Activated CD8-positive, alpha-beta T cell treated with anti-CD3 and anti-CD28 coated beads, Interleukin-2, amount 10 ng/mL, durations not matched to agents 7 days and 5 days (primary cell): ENCODE data around the gene TMEM117. TPM values are rescaled to one million over a fixed set of nuclear protein-coding genes. Genes with fewer than 3 reads are reported as not detected.

ENCODE experiments used
- ATAC-seq: fragments of 150-1000 bp; cut with Tn5 transposase; one replicate; pipeline ENCODE4 v1.10.0; 2021; ENCODE audit warnings: moderate library complexity
- CTCF ChIA-PET: fragments of 350-600 bp; sonication (Branson Sonifier 250); formaldehyde crosslinking; loops from one replicate; lab custom pipeline; 2021; ENCODE audit warnings: antibody characterized with exemption; lab: Charles Lee
- POLR2A ChIA-PET: fragments of 350-600 bp; sonication (Branson Sonifier 250); formaldehyde crosslinking; loops from one replicate; lab custom pipeline; 2021; ENCODE audit warnings: antibody characterized with exemption; lab: Charles Lee
- DNase-seq: peaks from one replicate; pipeline ENCODE4 v3.0.0-alpha.2; 2020
- H3K27ac Mint-ChIP-seq: one replicate; pipeline ENCODE4 v1.8.0; 2021; ENCODE audit warnings: mild to moderate bottlenecking, mixed read lengths
- H3K27me3 Mint-ChIP-seq: one replicate; pipeline ENCODE4 v1.8.0; 2021; ENCODE audit warnings: low read depth, mixed read lengths
- H3K36me3 Mint-ChIP-seq: one replicate; pipeline ENCODE4 v1.8.0; 2021; ENCODE audit warnings: low read depth, mixed read lengths
- H3K4me1 Mint-ChIP-seq: one replicate; pipeline ENCODE4 v1.8.0; 2021; ENCODE audit warnings: low read depth, mixed read lengths
- H3K4me3 Mint-ChIP-seq: one replicate; pipeline ENCODE4 v1.8.0; 2021; ENCODE audit warnings: mild to moderate bottlenecking, mixed read lengths
- H3K9me3 Mint-ChIP-seq: one replicate; pipeline ENCODE4 v1.8.0; 2022; ENCODE audit warnings: mixed read lengths; ENCODE audit not compliant: insufficient read depth
- total RNA-seq, 2 experiments: library from RNA; stranded (reverse); gene quantifications; one replicate each; pipeline ENCODE4 v1.2.3, GENCODE V29; 2021

Gene TMEM117
- total RNA-seq, 2 experiments from 2014 or later: 0.24 to 0.86 TPM

DNA sequence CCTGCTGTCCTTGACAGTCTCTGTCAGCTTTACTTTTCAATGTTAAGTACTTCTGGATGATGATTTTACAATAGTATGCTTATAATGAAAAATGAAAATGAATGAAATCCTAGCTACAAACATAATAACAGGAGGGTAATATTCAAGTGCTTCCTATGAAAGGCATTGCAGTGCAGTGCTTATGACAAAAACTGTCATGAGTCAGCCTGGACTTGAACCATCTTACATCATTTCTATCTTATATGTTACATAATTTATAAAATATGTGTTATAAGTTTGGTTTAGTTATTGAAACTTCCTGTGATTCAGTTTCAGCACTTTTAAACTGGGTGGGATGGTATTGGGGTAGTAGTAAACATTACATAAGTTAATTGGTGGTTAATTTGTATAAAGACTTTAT lies 451.7 kb downstream of the TMEM117 start:
- no peaks in the 10 kb centered on the region for H3K9me3 Mint-ChIP-seq
- ChIA-PET POLR2A (no interaction called here), CTCF (no interaction called here)

DNA sequence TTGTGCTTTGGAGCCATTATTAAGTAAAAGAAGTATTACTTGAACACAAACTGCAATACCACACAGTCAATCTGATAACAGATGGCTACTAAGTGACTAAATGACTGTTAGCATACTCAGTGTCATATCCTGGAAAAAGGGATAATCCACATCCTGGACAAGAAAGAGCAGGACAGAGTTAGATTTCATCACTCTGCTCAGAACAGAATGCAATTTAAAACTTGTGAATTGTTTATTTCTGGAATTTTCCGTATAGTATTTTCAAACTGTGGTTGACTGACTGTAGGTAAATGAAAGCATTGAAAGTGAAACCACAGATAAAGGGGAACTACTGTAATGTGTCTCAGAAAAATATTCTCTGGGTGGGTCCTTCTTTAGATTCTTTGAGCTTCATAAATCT lies 458.8 kb downstream of the TMEM117 start:
- POLR2A ChIA-PET: no interaction called here
- Mint-ChIP-seq H3K27ac (no peak overlapping the region), H3K4me3 (no peak overlapping the region), H3K27me3 (no peaks in the 10 kb centered on the region), H3K4me1 (peaks cover 10% of the 10 kb centered on the region), H3K36me3 (peaks cover 5% of the 10 kb centered on the region), H3K9me3 (peaks cover 5% of the 10 kb centered on the region)
- ATAC-seq: no peak
- no peak for DNase-seq
- CTCF ChIA-PET: no interaction called here

More for the DNA sequence above, 451.7 kb downstream of the TMEM117 start:
- no peak for DNase-seq
- ATAC-seq: no peak
- H3K36me3 Mint-ChIP-seq: peaks cover 4% of the 10 kb centered on the region
- no peaks in the 10 kb centered on the region for H3K27me3 Mint-ChIP-seq
- H3K4me1 Mint-ChIP-seq: peaks cover 22% of the 10 kb centered on the region
- peak overlapping the region; percentile 25 for H3K27ac Mint-ChIP-seq
- H3K4me3 Mint-ChIP-seq: no peak overlapping the region

DNA sequence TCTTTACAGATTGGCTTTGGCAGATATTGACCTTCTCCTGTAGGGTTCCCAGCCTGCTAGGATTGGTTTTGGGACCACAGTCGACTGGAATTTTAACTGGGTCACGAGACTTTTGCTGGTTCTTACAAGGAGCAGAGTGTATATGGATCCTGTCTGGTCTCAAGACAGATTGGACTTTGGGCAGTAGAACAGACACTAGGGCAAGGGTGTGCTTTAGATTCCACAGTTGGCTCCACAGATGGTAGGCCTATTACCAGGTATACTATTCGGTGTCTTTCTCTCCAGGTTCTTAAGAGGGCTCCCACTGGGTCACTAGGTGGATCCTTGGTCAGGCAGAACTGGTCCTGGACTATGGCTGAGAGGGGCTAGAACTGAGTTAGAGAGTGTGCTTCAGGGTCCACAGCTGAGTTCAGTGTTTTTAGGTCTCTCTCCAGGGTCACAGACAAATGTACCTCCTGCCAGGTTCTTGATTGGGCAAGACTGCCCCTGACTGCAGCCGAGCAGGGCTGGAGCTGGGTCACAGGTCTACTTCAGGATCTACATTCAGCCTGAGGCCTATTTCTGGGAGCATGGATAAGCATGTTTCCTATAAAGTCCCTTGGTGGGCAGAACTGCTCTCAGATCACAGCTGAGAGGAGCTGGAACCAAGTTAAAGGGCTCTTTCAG lies 460.2 kb downstream of the TMEM117 start:
- H3K4me3 Mint-ChIP-seq: no peak overlapping the region
- H3K9me3 Mint-ChIP-seq: peaks cover 5% of the 10 kb centered on the region
- POLR2A ChIA-PET: no interaction called here
- CTCF ChIA-PET: no interaction called here
- peaks cover 10% of the 10 kb centered on the region for H3K4me1 Mint-ChIP-seq
- DNase-seq (no peak), ATAC-seq (no peak)
- H3K27me3 Mint-ChIP-seq: no peaks in the 10 kb centered on the region
- no peak overlapping the region for H3K27ac Mint-ChIP-seq
- H3K36me3 Mint-ChIP-seq: peaks cover 5% of the 10 kb centered on the region

DNA sequence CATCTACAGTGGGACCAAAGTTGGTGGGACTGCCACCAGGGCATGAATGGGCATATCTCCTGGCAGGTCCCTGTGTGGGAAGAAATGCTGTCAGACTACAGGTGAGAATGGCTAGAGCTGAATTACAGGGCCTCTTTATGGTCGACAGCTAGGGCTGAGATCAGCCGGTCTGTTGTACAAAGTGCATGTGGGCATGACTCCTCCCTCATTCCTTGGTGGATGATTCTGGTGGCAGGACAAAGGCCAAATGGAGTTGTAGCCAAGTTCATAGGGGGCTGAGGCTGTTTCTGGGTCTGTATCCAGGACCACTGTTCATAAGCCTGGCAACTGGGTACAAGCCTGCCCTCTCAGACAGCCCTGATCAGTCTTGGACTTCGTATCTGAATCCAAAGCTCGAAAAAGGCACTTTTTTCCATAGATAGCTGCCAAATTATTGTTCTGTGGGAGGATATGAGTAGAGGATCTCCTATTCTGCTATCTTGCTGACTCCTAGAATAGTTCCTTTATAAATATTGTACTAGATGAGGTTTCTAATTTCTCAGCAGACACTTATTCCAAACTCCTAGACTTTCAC lies 460.8 kb downstream of the TMEM117 start:
- Mint-ChIP-seq H3K9me3 (peaks cover 5% of the 10 kb centered on the region), H3K27me3 (no peaks in the 10 kb centered on the region), H3K4me1 (peaks cover 10% of the 10 kb centered on the region), H3K4me3 (no peak overlapping the region), H3K27ac (no peak overlapping the region), H3K36me3 (peaks cover 5% of the 10 kb centered on the region)
- POLR2A ChIA-PET: no interaction called here
- ATAC-seq (no peak), DNase-seq (no peak)
- CTCF ChIA-PET: no interaction called here

DNA sequence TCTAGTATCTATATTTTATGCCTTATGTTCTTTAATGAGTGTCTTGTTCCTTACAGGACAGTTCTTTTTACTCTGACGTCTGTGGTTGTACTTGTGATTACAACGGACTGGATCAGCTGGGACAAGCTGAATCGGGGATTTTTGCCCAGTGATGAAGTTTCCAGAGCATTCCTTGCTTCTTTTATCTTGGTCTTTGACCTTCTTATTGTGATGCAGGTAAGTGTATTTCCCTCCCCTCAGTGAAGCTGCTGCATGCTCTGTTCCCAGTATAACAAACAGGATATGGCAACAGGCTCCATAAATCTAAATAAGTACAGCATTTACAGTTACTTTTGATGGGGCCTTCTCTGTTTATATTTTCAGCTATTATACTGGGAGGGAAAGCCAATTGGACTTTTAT lies 463.6 kb downstream of the TMEM117 start:
- Mint-ChIP-seq H3K27ac (no peak overlapping the region), H3K4me3 (no peak overlapping the region), H3K9me3 (peaks cover 5% of the 10 kb centered on the region), H3K27me3 (no peaks in the 10 kb centered on the region), H3K36me3 (peaks cover 5% of the 10 kb centered on the region), H3K4me1 (peaks cover 8% of the 10 kb centered on the region)
- ATAC-seq (no peak), DNase-seq (no peak)
- POLR2A ChIA-PET: no interaction called here
- CTCF ChIA-PET: no interaction called here

DNA sequence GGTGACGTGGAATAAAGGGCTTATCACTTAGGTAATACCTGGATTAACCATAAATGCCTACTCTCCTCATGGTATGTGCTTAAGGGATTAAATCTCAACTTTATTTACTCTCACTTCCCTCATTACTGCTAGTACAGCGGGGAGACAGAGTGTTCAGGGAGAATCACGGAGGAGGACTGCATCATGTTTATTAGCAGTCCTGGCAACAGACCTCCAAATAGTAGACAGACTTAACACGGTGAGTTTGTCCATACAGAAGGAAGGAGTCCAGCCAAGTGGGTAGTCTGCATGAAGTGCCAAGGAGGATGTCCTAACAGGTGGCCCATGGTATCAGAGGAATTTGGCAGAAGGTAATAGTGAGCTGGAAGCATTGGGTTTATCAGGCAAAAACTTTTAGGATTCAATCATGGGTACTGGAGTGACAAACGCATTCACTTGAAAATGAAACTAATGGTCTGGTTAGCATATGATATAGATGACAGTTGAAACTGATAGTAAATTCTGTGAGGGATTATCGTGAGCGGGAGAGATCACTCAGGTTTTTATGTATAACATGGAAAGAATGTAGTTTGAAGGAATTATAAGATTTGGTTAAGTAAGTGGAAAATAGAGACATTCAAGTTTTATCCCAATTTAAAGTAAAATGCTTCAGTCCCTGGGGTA lies 471.8 kb downstream of the TMEM117 start:
- ChIA-PET CTCF (no interaction called here), POLR2A (no interaction called here)
- Mint-ChIP-seq H3K9me3 (no peaks in the 10 kb centered on the region), H3K4me1 (no peaks in the 10 kb centered on the region), H3K27me3 (no peaks in the 10 kb centered on the region), H3K36me3 (peaks cover 2% of the 10 kb centered on the region), H3K27ac (no peak overlapping the region), H3K4me3 (no peak overlapping the region)
- no peak for DNase-seq
- ATAC-seq: no peak

DNA sequence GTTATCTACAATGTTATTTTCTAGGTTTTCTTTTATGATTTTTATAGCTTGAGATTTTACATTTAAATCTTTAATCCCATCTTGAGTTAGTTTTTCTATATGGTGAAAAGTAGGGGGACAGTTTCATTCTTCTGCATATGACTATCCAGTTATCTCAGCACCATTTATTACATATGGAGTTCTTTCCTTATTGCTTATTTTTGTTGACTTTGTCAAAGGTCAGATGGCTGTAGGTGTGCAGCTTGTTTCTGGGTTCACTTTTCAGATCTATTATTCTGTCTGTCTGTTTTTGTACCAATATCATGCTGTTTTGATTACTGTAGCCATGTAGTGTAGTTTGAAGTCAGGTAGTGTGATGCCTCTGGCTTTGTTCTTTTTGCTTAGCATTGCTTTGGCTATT lies 477.3 kb downstream of the TMEM117 start:
- ATAC-seq: no peak
- DNase-seq: no peak
- Mint-ChIP-seq H3K27ac (no peak overlapping the region), H3K36me3 (no peaks in the 10 kb centered on the region), H3K9me3 (no peaks in the 10 kb centered on the region), H3K4me1 (no peaks in the 10 kb centered on the region), H3K27me3 (no peaks in the 10 kb centered on the region), H3K4me3 (no peak overlapping the region)
- ChIA-PET POLR2A (no interaction called here), CTCF (interaction anchor here (0.7 kb wide), 2 partner anchors 9 to 635 kb away, joined by 3 read pairs; no protein-coding TSS in a partner anchor)

DNA sequence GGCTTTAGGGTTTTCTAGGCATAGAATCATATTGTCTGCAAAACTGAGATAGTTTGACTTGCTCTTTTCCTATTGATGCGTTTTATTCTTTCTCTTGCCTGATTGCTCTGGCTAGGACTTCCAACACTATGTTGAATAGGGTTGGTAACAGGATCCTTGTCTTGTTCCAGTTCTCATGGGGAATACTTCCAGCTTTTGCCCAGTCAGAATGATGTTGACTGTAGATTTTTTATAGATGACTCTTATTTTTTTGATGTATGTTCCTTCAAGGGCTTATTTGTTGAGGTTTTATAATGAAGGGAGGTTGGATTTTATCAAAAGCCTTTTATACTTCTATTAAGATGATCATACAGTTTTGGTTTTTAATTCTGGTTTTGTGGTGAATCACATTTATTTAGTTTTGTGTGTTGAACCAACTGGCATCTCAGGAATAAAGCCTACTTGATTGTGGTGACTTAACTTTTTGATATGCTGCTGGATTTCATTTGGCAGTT lies 478.2 kb downstream of the TMEM117 start:
- DNase-seq (no peak), ATAC-seq (no peak)
- ChIA-PET CTCF (no interaction called here), POLR2A (no interaction called here)
- H3K27me3 Mint-ChIP-seq: no peaks in the 10 kb centered on the region
- H3K9me3 Mint-ChIP-seq: no peaks in the 10 kb centered on the region
- H3K36me3 Mint-ChIP-seq: no peaks in the 10 kb centered on the region
- no peaks in the 10 kb centered on the region for H3K4me1 Mint-ChIP-seq
- H3K27ac Mint-ChIP-seq: no peak overlapping the region
- H3K4me3 Mint-ChIP-seq: no peak overlapping the region

DNA sequence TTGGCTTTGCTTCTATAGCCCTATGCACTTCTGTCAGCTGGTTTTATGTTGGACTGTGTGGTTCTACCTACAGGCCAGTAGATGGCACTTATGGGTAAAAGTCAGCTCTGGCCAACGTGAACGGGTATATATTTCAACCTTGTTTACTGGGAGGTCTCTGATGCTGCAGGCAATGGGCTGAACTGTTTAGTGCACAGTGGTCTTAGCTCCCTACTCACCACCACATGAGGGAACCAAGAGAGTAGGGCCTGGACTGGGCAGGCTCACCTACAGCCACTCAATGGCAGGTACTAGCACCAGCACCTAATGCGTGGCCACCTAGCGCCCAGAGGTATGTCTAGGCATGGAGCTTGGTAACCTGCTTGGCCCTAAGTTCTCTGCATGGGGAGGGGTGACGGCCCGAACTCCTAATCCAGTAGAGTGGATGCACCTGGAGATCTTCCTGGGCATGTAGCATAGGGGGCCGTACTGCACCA lies 481.8 kb downstream of the TMEM117 start:
- POLR2A ChIA-PET: no interaction called here
- ATAC-seq (peak; percentile 71), DNase-seq (peak; percentile 21)
- H3K27ac Mint-ChIP-seq: no peak overlapping the region
- no peaks in the 10 kb centered on the region for H3K27me3 Mint-ChIP-seq
- H3K36me3 Mint-ChIP-seq: no peaks in the 10 kb centered on the region
- CTCF ChIA-PET: interaction anchor here (0.7 to 3.0 kb wide), 7 partner anchors 8 to 631 kb away, joined by 3 to 14 read pairs (median 3); no protein-coding TSS in a partner anchor
- no peaks in the 10 kb centered on the region for H3K9me3 Mint-ChIP-seq
- no peaks in the 10 kb centered on the region for H3K4me1 Mint-ChIP-seq
- no peak overlapping the region for H3K4me3 Mint-ChIP-seq

DNA sequence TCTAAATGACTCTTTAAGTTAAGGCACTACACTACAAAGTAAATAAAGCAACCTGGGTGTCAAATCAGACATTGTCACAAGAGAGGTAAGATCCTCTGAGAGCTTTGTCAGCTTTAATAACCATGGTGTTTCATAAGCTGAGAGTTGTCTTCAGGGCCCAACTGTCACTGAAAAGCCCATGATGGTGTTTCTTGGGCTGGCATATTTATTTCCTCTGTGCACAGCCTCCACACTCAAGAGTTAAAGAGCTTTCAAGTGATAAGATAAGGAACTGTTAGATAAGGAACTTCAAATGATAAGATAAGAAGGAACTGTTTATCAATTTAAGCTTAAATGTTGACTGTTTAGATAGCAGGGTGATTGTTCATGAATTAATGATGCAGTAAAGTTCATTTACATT lies 495.4 kb downstream of the TMEM117 start:
- DNase-seq (no peak), ATAC-seq (no peak)
- H3K27ac Mint-ChIP-seq: no peak overlapping the region
- H3K4me1 Mint-ChIP-seq: no peaks in the 10 kb centered on the region
- H3K9me3 Mint-ChIP-seq: peaks cover 6% of the 10 kb centered on the region
- ChIA-PET POLR2A (no interaction called here), CTCF (interaction anchor here (1.6 kb wide), 1 partner anchor 10 kb away, joined by 4 read pairs; no protein-coding TSS in a partner anchor)
- no peaks in the 10 kb centered on the region for H3K36me3 Mint-ChIP-seq
- H3K4me3 Mint-ChIP-seq: no peak overlapping the region
- H3K27me3 Mint-ChIP-seq: no peaks in the 10 kb centered on the region

DNA sequence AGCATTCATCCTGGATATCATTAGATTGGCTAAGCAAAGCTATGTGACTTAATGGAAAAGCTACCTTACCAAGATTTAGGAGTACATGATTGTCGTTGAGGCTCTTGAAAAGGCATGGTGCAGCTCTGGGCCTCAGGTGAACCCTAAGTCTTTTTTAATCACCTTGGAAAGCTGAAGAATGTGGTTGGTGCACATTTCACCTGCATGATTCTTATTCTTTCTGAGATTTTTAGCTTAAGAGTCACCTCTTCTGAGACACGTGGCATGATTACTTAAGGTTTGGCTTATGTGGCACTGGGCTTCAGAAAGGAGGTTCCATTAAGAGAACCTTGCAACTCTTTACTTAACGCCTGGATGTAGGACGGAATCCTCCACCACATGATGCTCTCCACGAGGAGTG lies 498.5 kb downstream of the TMEM117 start:
- ChIA-PET CTCF (no interaction called here), POLR2A (no interaction called here)
- Mint-ChIP-seq H3K4me3 (no peak overlapping the region), H3K9me3 (peaks cover 6% of the 10 kb centered on the region), H3K27ac (no peak overlapping the region), H3K27me3 (no peaks in the 10 kb centered on the region), H3K4me1 (no peaks in the 10 kb centered on the region), H3K36me3 (no peaks in the 10 kb centered on the region)
- ATAC-seq: no peak
- no peak for DNase-seq

DNA sequence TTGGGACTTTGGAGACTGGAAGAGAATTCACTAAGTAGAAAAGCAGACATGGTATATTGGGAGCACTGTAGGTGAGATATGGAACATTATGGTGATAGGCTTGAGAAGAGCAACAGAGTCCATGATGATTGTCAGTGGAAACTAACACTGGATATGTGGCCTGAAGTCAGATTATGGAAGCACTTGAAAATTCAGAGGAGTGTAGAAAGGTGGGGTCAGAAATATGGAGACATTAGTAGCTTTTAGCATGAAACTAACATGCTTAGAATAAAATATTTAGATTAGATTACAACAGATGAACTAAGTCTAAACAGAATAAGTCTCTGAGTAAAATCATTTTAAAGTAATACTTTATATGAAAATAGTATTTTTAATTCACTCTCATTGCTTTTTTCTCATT lies 499.1 kb downstream of the TMEM117 start:
- CTCF ChIA-PET: no interaction called here
- Mint-ChIP-seq H3K27me3 (no peaks in the 10 kb centered on the region), H3K9me3 (peaks cover 6% of the 10 kb centered on the region), H3K36me3 (no peaks in the 10 kb centered on the region), H3K4me1 (no peaks in the 10 kb centered on the region), H3K4me3 (no peak overlapping the region), H3K27ac (no peak overlapping the region)
- DNase-seq: no peak
- POLR2A ChIA-PET: no interaction called here
- no peak for ATAC-seq
